Mesodermal cell (in vitro differentiated cells): Measurements from ENCODE around the gene DNAH17.

ENCODE experiments used
- H3K27ac ChIP-seq: 2 replicates; pipeline ENCODE4 v1.7.0; 2013; ENCODE audit warnings: mild to moderate bottlenecking, low read depth, low read length, moderate library complexity; ENCODE audit not compliant: severe bottlenecking
- H3K36me3 ChIP-seq: 2 replicates; pipeline ENCODE4 v1.7.1; 2013; ENCODE audit warnings: mild to moderate bottlenecking, low read length, moderate library complexity; ENCODE audit not compliant: control insufficient read depth, insufficient read depth
- H3K4me1 ChIP-seq: one replicate; pipeline ENCODE4 v1.7.1; 2013; ENCODE audit warnings: mild to moderate bottlenecking, low read length; ENCODE audit not compliant: insufficient read depth, control insufficient read depth, poor library complexity, severe bottlenecking
- H3K4me3 ChIP-seq: 2 replicates; pipeline ENCODE4 v1.7.0; 2013; ENCODE audit warnings: low read length, control low read depth, mild to moderate bottlenecking; ENCODE audit not compliant: insufficient read depth, poor library complexity, severe bottlenecking; ENCODE audit errors: extremely low read depth
- H3K9me3 ChIP-seq: 2 replicates; pipeline ENCODE4 v1.7.1; 2013; ENCODE audit warnings: mild to moderate bottlenecking, low read length, moderate library complexity; ENCODE audit not compliant: control insufficient read depth
- WGBS, 2 experiments: methylation state at CpG; one replicate each; pipeline ENCODE4 v1.1.5; 2013; ENCODE audit warnings: missing lambda C conversion rate in 2 of 2; ENCODE audit not compliant: insufficient coverage in 2 of 2; 5-methylcytosine and 5-hydroxymethylcytosine counted together

The DNAH17 gene

GRCh38 chr17:78616946-78617345, 39.8 kb upstream of the DNAH17 start:
- H3K4me1 ChIP-seq, result no peaks in the 10 kb centered on the region
- no peaks in the 10 kb centered on the region for H3K36me3 ChIP-seq
- H3K9me3 ChIP-seq, result peaks cover 4% of the 10 kb centered on the region
- no peak overlapping the region for H3K4me3 ChIP-seq
- H3K27ac ChIP-seq, result no peak overlapping the region
- WGBS, 2 experiments, result 86 to 88% methylated on average over 12 to 13 of the region's 13 CpGs

DNA sequence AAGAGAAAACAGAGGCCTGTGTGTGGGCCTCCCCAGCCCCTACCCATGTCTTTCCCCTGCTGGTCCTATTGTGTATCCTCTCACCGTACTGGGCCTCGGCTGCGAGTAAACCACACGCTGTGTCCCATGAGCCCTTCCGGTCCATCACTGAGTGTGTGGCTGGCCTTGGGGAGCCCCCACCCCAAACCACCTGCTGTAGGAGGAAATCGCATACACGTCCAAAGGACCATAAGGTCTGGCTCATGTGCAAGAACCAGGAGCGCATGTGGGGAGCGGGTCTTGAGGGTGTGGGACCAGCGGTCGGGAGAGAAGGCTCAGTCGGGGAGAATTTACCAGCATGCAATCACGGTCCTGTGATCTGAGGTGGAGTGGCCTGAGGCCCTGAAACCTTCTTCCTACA, 38.4 kb upstream of the DNAH17 start:
- Histone ChIP-seq H3K4me1 (no peaks in the 10 kb centered on the region), H3K36me3 (no peaks in the 10 kb centered on the region), H3K9me3 (peaks cover 4% of the 10 kb centered on the region), H3K27ac (no peak overlapping the region), H3K4me3 (no peak overlapping the region)
- WGBS, 2 experiments, result 90 to 92% methylated on average over 9 of the region's 13 CpGs

- H3K9me3 ChIP-seq, result no peaks in the 10 kb centered on the region
- H3K27ac ChIP-seq, result no peak overlapping the region
- no peaks in the 10 kb centered on the region for H3K36me3 ChIP-seq
- H3K4me3 ChIP-seq, result no peak overlapping the region
- 88 to 96% methylated on average over 11 of the region's 11 CpGs for WGBS, 2 experiments
- H3K4me1 ChIP-seq, result no peaks in the 10 kb centered on the region
These were observed 36.2 kb upstream of the DNAH17 start for GRCh38 chr17:78613416-78613815.

- Histone ChIP-seq H3K27ac (no peak overlapping the region), H3K4me3 (no peak overlapping the region), H3K36me3 (no peaks in the 10 kb centered on the region), H3K4me1 (no peaks in the 10 kb centered on the region), H3K9me3 (no peaks in the 10 kb centered on the region)
- 58 to 68% methylated on average over 4 to 5 of the region's 6 CpGs for WGBS, 2 experiments
These were observed 34.4 kb upstream of the DNAH17 start for GRCh38 chr17:78611607-78612006.

GRCh38 chr17:78610951-78611511, 33.8 kb upstream of the DNAH17 start:
- Histone ChIP-seq H3K9me3 (no peaks in the 10 kb centered on the region), H3K4me3 (no peak overlapping the region), H3K27ac (no peak overlapping the region), H3K36me3 (no peaks in the 10 kb centered on the region), H3K4me1 (no peaks in the 10 kb centered on the region)
- 56 to 61% methylated on average over 7 to 9 of the region's 10 CpGs for WGBS, 2 experiments

DNA sequence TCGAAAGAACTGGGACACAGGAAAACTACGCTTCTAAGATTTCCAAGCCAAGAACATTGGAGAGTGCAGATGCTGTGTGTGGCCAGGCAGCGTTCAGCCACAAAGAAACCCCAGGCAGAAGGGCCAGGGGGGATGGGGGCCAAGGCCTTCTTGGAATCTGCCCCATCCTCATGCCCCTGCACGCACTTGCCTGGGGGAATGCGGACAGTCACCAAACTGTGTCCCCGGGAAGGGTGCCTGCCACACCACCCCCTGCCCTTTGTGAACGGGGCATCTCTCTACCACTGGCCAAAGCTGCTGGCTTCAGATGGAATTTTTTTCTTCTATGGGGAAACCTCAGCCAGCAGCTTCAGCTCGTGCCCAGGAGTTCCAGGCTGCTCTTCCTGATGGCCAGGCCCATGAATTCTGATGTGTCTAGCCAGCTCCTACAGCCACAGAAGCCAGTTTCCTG, 32.0 kb upstream of the DNAH17 start:
- WGBS, 2 experiments, result 86 to 87% methylated on average over 7 to 8 of the region's 8 CpGs
- Histone ChIP-seq H3K4me3 (no peak overlapping the region), H3K36me3 (no peaks in the 10 kb centered on the region), H3K27ac (no peak overlapping the region), H3K4me1 (no peaks in the 10 kb centered on the region), H3K9me3 (no peaks in the 10 kb centered on the region)

DNA sequence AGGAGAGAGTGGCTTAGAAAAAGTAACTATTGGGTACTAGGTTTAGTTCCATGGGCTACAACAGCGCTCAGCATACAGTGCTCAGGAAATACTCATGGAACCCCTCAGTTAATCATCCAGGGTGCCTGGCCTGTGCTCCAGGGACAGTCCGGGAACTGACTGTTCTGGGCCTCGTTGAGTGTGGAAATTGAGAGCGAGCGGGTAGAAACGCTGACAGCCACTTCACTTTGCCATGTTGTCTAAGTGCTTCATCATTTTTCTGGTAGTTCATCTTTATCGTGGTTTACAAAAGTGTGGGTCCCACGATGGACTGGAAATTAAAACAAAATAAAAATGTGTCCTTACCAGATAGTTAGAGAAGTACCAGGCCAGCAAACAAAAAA, 31.6 kb upstream of the DNAH17 start:
- WGBS, 2 experiments, result 93 to 98% methylated on average over 6 to 8 of the region's 8 CpGs
- Histone ChIP-seq H3K36me3 (no peaks in the 10 kb centered on the region), H3K9me3 (no peaks in the 10 kb centered on the region), H3K27ac (no peak overlapping the region), H3K4me1 (no peaks in the 10 kb centered on the region), H3K4me3 (no peak overlapping the region)

GRCh38 chr17:78608122-78608803, 31.1 kb upstream of the DNAH17 start:
- Histone ChIP-seq H3K9me3 (no peaks in the 10 kb centered on the region), H3K4me3 (no peak overlapping the region), H3K36me3 (no peaks in the 10 kb centered on the region), H3K27ac (no peak overlapping the region), H3K4me1 (no peaks in the 10 kb centered on the region)
- 90 to 95% methylated on average over 8 to 9 of the region's 10 CpGs for WGBS, 2 experiments

DNA sequence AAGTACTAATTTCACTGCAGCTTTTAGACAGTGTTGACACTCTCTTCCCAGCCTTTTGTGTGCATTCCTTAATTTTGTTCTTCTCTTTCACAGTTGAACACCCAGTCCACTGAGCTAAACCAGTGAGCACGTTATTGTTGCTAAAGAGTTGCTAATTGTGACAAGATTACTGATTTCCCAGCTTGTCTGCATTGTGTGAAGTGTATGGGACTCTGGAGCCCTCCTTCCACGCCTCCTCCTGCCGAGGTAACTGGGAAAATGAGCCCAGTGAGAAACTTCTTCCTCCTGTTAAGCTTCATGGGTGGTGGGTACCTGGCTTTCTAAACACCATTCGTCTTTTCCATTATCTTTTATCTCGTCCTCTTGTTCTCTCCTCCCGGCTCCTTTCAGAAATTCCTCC, 29.8 kb upstream of the DNAH17 start:
- Histone ChIP-seq H3K9me3 (no peaks in the 10 kb centered on the region), H3K27ac (no peak overlapping the region), H3K4me3 (no peak overlapping the region), H3K4me1 (no peaks in the 10 kb centered on the region), H3K36me3 (no peaks in the 10 kb centered on the region)
- 43 to 57% methylated on average over 2 to 5 of the region's 6 CpGs for WGBS, 2 experiments

- H3K4me3 ChIP-seq, result no peak overlapping the region
- WGBS, 2 experiments, result 92 to 97% methylated on average over 6 of the region's 6 CpGs
- no peaks in the 10 kb centered on the region for H3K9me3 ChIP-seq
- H3K4me1 ChIP-seq, result no peaks in the 10 kb centered on the region
- no peak overlapping the region for H3K27ac ChIP-seq
- no peaks in the 10 kb centered on the region for H3K36me3 ChIP-seq
These were observed 28.7 kb upstream of the DNAH17 start for GRCh38 chr17:78605886-78606285.

DNA sequence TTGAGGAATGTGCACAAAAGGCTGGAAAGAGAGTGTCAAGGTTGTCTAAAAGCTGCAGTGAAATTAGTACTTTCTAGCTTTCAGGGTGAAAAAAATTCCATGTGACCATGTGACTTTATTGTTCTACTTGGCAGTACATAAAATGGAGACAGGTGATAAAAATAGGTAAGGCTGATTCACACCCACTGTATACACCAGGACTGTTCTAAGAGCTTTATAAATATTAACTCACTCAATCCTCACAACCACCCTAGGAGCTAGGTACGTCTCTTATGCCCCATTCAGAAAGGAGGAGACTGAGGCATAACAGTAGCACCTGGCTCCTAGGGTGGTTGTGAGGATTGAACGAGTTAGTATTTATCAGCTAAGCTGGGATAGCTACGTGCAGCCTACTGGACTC, 28.2 kb upstream of the DNAH17 start:
- 91% methylated on average over 1 of the region's 3 CpGs; no CpG with 5 or more reads in 1 of the 2 experiments for WGBS, 2 experiments
- Histone ChIP-seq H3K27ac (no peak overlapping the region), H3K9me3 (no peaks in the 10 kb centered on the region), H3K4me3 (no peak overlapping the region), H3K36me3 (no peaks in the 10 kb centered on the region), H3K4me1 (no peaks in the 10 kb centered on the region)
